ENCODE results near the gene MEGF8. TPM values are rescaled to one million over a fixed set of nuclear protein-coding genes. Genes with fewer than 3 reads are reported as not detected.

MEGF8 gene
- total and polyA plus RNA-seq, 5 experiments from 2014 or later, result 0.23 to 10.2 (median 0.57) TPM

- POLR2A ChIA-PET, result no interaction called here
- no peak for DNase-seq
- Mint-ChIP-seq H3K4me1 (peaks cover 0 to 4% (median 1%) of the 10 kb centered on the region in 4 donors), H3K9me3 (no peaks in the 10 kb centered on the region), H3K36me3 (peaks cover 0 to 18% (median 4%) of the 10 kb centered on the region in 3 donors), H3K27me3 (no peaks in the 10 kb centered on the region), H3K27ac (no peak overlapping the region), H3K4me3 (no peak overlapping the region)
- no peak for ATAC-seq
Measured at GRCh38 chr19:42353341-42354015, 28.0 kb downstream of the MEGF8 start.

- POLR2A ChIA-PET, result no interaction called here
- no peak overlapping the region for H3K27ac Mint-ChIP-seq
- H3K9me3 Mint-ChIP-seq, result no peaks in the 10 kb centered on the region
- no peak overlapping the region for H3K4me3 Mint-ChIP-seq
- peaks cover 0 to 21% (median 4%) of the 10 kb centered on the region in 3 donors for H3K36me3 Mint-ChIP-seq
- no peak for DNase-seq
- ATAC-seq, result no peak
- H3K4me1 Mint-ChIP-seq, result peaks cover 0 to 5% (median 1%) of the 10 kb centered on the region in 4 donors
- no peaks in the 10 kb centered on the region for H3K27me3 Mint-ChIP-seq
Measured at GRCh38 chr19:42355896-42356295, 30.5 kb downstream of the MEGF8 start.

GRCh38 chr19:42356686-42357085, 31.3 kb downstream of the MEGF8 start:
- H3K27ac Mint-ChIP-seq, result no peak overlapping the region
- no peak for DNase-seq
- peaks cover 0 to 5% (median 1%) of the 10 kb centered on the region in 4 donors for H3K4me1 Mint-ChIP-seq
- no peaks in the 10 kb centered on the region for H3K9me3 Mint-ChIP-seq
- POLR2A ChIA-PET, result no interaction called here
- H3K27me3 Mint-ChIP-seq, result no peaks in the 10 kb centered on the region
- ATAC-seq, result no peak
- H3K36me3 Mint-ChIP-seq, result peaks cover 0 to 21% (median 4%) of the 10 kb centered on the region in 3 donors
- H3K4me3 Mint-ChIP-seq, result no peak overlapping the region

- Mint-ChIP-seq H3K4me1 (peaks cover 0 to 2% (median 0%) of the 10 kb centered on the region in 4 donors), H3K27me3 (no peaks in the 10 kb centered on the region), H3K36me3 (peaks cover 0 to 19% (median 4%) of the 10 kb centered on the region in 3 donors), H3K4me3 (no peak overlapping the region), H3K27ac (no peak overlapping the region), H3K9me3 (no peaks in the 10 kb centered on the region)
- ATAC-seq (no peak), DNase-seq (no peak)
- POLR2A ChIA-PET, result no interaction called here
Measured at GRCh38 chr19:42357290-42357689, 31.9 kb downstream of the MEGF8 start.

GRCh38 chr19:42360787-42361544, 35.5 kb downstream of the MEGF8 start:
- ATAC-seq, result no peak
- no peaks in the 10 kb centered on the region for H3K27me3 Mint-ChIP-seq
- no peaks in the 10 kb centered on the region for H3K9me3 Mint-ChIP-seq
- H3K4me1 Mint-ChIP-seq, result peaks cover 0 to 23% (median 3%) of the 10 kb centered on the region in 4 donors
- no peak overlapping the region for H3K4me3 Mint-ChIP-seq
- peak overlapping the region in 1 of 10 donors; percentile 55 for H3K27ac Mint-ChIP-seq
- POLR2A ChIA-PET, result no interaction called here
- DNase-seq, result no peak
- peaks cover 5 to 13% (median 11%) of the 10 kb centered on the region in 3 donors for H3K36me3 Mint-ChIP-seq

GRCh38 chr19:42361545-42361910, 36.1 kb downstream of the MEGF8 start:
- Mint-ChIP-seq H3K36me3 (peaks cover 5 to 13% (median 11%) of the 10 kb centered on the region in 3 donors), H3K27me3 (no peaks in the 10 kb centered on the region), H3K4me3 (no peak overlapping the region), H3K27ac (peak overlapping the region in 1 of 10 donors; percentile 42), H3K9me3 (no peaks in the 10 kb centered on the region), H3K4me1 (peaks cover 0 to 23% (median 3%) of the 10 kb centered on the region in 4 donors)
- ATAC-seq (no peak), DNase-seq (no peak)
- POLR2A ChIA-PET, result no interaction called here

GRCh38 chr19:42362342-42362741, 36.9 kb downstream of the MEGF8 start:
- Mint-ChIP-seq H3K36me3 (peaks cover 5 to 13% (median 11%) of the 10 kb centered on the region in 3 donors), H3K27ac (no peak overlapping the region), H3K27me3 (no peaks in the 10 kb centered on the region), H3K4me3 (no peak overlapping the region), H3K9me3 (no peaks in the 10 kb centered on the region), H3K4me1 (peaks cover 0 to 23% (median 3%) of the 10 kb centered on the region in 4 donors)
- no peak for DNase-seq
- ATAC-seq, result no peak
- POLR2A ChIA-PET, result no interaction called here

- DNase-seq (no peak), ATAC-seq (no peak)
- no peaks in the 10 kb centered on the region for H3K9me3 Mint-ChIP-seq
- no peaks in the 10 kb centered on the region for H3K27me3 Mint-ChIP-seq
- peaks cover 5 to 13% (median 9%) of the 10 kb centered on the region in 3 donors for H3K36me3 Mint-ChIP-seq
- no peak overlapping the region for H3K4me3 Mint-ChIP-seq
- POLR2A ChIA-PET, result no interaction called here
- peaks cover 0 to 23% (median 3%) of the 10 kb centered on the region in 4 donors for H3K4me1 Mint-ChIP-seq
- H3K27ac Mint-ChIP-seq, result peak overlapping the region in 2 of 10 donors; percentile 57 to 67
Measured at GRCh38 chr19:42362891-42363440, 37.5 kb downstream of the MEGF8 start.

- POLR2A ChIA-PET, result no interaction called here
- peak overlapping the region in 3 of 10 donors; percentile 57 to 67 (median 61) for H3K27ac Mint-ChIP-seq
- H3K27me3 Mint-ChIP-seq, result no peaks in the 10 kb centered on the region
- ATAC-seq (no peak), DNase-seq (no peak)
- no peak overlapping the region for H3K4me3 Mint-ChIP-seq
- H3K36me3 Mint-ChIP-seq, result peaks cover 5 to 13% (median 9%) of the 10 kb centered on the region in 3 donors
- peaks cover 0 to 23% (median 3%) of the 10 kb centered on the region in 4 donors for H3K4me1 Mint-ChIP-seq
- no peaks in the 10 kb centered on the region for H3K9me3 Mint-ChIP-seq
Measured at GRCh38 chr19:42363614-42364346, 38.3 kb downstream of the MEGF8 start.

GRCh38 chr19:42366673-42367072, 41.2 kb downstream of the MEGF8 start:
- DNase-seq (no peak), ATAC-seq (no peak)
- Mint-ChIP-seq H3K4me1 (peaks cover 0 to 23% (median 2%) of the 10 kb centered on the region in 4 donors), H3K4me3 (no peak overlapping the region), H3K9me3 (no peaks in the 10 kb centered on the region), H3K27ac (peak overlapping the region in 1 of 10 donors; percentile 57), H3K36me3 (peaks cover 5 to 9% (median 7%) of the 10 kb centered on the region in 3 donors), H3K27me3 (no peaks in the 10 kb centered on the region)
- POLR2A ChIA-PET, result no interaction called here

- peaks cover 0 to 24% (median 2%) of the 10 kb centered on the region in 4 donors for H3K4me1 Mint-ChIP-seq
- H3K4me3 Mint-ChIP-seq, result no peak overlapping the region
- peaks cover 5 to 9% (median 7%) of the 10 kb centered on the region in 3 donors for H3K36me3 Mint-ChIP-seq
- H3K9me3 Mint-ChIP-seq, result no peaks in the 10 kb centered on the region
- H3K27me3 Mint-ChIP-seq, result no peaks in the 10 kb centered on the region
- no peak for DNase-seq
- ATAC-seq, result no peak
- POLR2A ChIA-PET, result no interaction called here
- H3K27ac Mint-ChIP-seq, result no peak overlapping the region
Measured at GRCh38 chr19:42367929-42368328, 42.5 kb downstream of the MEGF8 start.

- Mint-ChIP-seq H3K4me1 (peaks cover 0 to 21% (median 2%) of the 10 kb centered on the region in 4 donors), H3K27ac (no peak overlapping the region), H3K9me3 (no peaks in the 10 kb centered on the region), H3K36me3 (peaks cover 4 to 9% (median 5%) of the 10 kb centered on the region in 3 donors), H3K4me3 (no peak overlapping the region), H3K27me3 (no peaks in the 10 kb centered on the region)
- POLR2A ChIA-PET, result no interaction called here
- ATAC-seq, result no peak
- no peak for DNase-seq
Measured at GRCh38 chr19:42368360-42368759, 42.9 kb downstream of the MEGF8 start.

All from naive thymus-derived CD8-positive, alpha-beta T cell (primary cell).